GM21526 (cell line): ENCODE results near the gene PLXNA4.

ENCODE experiments used
- ATAC-seq: cut with Tn5 transposase; IDR thresholded peaks from one replicate; pipeline ENCODE4 v1.9.1; 2021; ENCODE audit warnings: moderate library complexity; ENCODE audit not compliant: unreplicated experiment, low FRiP score

PLXNA4 gene

DNA sequence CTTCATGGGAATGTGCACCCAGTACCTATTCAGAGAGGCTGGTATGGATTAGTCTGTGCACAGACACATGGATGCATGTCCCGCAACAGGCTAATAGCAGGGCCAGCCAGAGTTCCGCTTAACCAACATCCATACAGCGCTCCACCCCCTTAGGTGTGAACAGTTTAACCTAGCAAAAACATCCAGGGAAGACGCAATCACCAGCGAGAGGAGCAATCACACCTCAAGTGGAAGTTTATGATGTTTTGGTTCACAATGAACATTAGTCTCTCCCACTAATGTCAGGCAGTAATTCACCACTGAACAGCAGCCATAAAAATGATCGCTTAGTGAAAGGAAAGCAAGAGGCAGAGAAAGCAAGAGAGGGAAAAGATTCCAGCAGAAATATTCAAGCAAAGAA is 91.1 kb downstream of the PLXNA4 start:
- ATAC-seq: no peak

GRCh38 chr7:132482866-132483265 is 93.4 kb downstream of the PLXNA4 start:
- no peak for ATAC-seq

DNA sequence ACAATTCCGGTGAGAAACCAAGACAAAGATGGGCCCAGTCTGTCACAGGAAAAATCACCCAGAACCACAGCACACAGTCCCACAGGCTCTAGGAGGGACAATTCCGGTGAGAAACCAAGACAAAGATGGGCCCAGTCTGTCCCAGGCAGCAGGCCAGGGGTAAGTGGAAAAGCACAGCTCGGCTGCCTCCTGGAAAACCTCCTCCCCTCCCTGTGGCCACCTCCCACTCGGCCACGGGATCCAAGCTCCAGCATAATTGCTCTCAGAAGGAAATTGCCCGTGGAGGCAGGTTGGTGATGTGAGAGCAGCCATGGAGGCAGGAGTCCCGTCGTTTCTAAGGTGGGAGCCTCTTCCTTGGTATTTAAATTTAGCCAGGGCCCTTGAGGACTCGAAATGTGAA is 95.7 kb downstream of the PLXNA4 start:
- no peak for ATAC-seq

DNA sequence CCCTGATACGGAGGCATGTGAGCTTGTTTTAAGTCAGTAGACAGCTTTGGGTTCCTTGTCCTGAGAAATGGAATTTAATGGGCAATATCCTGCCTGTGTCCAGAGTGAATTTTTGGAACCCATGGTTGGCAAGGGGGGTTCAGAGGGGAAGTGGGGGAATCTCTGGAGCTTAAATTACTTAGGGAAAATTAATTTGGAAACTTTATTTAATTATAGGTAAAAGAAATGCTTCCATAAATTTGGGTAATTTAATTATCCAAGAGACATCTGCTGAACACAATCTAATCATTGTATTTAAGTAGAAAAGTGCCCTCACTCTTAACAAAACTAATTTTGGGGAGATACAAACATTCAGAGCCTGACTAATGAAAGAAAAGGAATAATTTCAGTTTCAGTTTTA is 99.7 kb downstream of the PLXNA4 start:
- ATAC-seq: no peak

DNA sequence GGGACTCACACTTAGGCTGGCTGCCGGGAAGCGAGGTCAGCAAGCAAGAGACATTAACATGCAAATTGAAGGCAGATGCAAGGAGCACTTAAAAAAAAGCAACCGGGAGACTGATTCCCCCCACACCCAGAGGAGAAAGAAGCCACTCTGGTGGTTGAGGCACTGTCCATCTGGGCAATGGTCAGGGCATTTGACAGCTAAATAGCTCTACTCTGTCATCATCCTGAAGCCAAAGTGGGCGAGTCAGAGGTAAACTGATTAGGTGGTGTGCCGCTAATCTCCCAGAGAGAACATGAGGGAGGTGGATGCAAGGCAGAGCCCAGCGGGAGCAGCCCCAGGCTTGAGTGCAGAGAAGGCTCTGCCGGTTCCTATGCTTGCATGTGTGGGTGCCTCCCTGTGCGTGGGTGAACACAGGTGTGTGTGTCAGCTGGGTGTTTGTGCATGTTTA is 100.6 kb downstream of the PLXNA4 start:
- ATAC-seq: no peak

GRCh38 chr7:132475037-132475668 is 101.1 kb downstream of the PLXNA4 start:
- no peak for ATAC-seq

DNA sequence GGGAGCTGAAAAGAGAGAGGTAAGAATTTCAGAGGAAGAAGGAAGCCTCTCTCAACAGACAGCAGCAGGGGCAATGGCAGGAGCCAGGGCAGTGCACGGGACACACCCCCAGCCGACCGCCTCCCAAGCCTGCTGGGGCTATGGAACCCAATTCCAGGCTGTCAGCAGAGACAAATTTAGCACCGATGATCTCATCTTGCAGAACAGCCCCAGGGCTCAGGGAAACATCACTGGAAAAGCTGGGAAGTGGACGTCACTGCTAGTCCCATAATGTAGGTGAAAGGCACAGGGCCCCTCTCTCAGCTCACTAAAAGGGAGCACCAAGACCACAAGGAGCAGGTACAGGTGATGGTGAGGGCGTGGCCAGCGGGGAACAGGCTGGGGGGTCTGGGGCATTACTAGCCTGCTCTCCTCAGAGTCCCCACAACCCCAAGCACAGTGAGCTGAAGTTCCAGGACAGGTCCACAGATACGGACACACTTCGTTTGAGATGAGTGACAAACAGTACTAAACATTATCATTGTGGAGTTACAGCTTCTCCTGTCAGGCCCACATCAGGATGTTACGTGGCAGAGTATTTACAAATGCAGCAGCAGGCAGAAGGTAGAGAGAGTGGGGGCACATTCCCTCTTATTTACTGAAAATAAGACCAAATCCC is 103.7 kb downstream of the PLXNA4 start:
- no peak for ATAC-seq

DNA sequence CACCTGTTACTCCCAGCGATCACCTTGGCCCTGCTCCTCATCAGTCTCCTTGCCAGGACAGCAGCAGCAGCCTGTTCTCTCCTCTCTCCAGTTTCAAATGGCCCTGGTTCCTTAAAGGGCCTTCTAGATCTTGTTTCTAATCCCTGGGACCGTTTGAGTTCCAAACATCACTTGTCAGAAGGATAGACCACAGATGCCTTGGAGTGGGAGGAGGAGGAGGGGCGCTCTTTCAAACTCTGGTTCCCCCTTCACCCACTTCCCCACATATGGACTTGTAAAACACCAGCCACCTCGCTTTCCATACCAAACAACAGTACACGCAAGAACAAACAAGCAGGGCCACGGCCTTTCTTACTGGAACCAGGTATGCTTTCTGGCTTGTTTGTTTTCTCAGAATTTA is 104.8 kb downstream of the PLXNA4 start:
- ATAC-seq: no peak

GRCh38 chr7:132469681-132470080 is 106.6 kb downstream of the PLXNA4 start:
- ATAC-seq: no peak

DNA sequence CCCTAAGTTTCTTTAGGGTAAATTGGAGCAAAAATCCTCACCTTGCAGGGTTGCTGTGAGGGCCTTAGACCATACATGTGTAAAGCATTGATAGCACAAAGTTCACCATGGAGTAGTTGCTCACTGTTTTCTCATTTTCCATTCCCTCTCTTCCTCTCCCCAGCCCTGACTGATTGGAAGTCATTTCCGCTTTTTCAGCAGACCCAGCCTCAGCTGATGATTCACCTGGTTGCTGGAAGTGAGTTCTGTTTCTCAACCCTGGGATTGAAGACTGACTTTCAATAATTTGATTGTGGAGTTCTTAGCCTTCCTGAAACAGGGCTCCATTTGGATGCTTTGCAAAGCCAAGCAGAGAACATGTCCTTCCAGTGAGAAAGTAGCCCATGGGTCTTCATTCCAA is 107.0 kb downstream of the PLXNA4 start:
- no peak for ATAC-seq

- ATAC-seq: no peak
Measured at GRCh38 chr7:132466367-132466766, 109.9 kb downstream of the PLXNA4 start.

DNA sequence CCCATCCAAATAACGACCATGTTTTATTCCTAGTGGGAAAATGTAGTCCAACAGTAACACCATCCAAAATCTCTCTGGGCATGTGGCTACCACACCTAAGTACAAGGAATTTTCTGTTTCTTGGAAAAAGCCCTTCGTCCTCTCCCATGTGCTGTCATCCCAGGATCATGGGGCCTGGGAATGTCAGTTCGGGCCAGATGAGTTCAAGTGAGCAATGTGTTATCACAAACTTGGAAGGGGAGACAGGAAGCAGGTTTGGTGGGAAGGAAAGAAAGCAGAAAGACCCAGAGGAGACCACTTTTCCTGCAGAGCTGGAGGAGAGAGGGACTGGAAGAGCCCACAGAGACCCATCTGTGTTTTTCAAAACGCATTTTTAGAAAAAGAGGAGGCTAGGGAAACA is 110.8 kb downstream of the PLXNA4 start:
- no peak for ATAC-seq

DNA sequence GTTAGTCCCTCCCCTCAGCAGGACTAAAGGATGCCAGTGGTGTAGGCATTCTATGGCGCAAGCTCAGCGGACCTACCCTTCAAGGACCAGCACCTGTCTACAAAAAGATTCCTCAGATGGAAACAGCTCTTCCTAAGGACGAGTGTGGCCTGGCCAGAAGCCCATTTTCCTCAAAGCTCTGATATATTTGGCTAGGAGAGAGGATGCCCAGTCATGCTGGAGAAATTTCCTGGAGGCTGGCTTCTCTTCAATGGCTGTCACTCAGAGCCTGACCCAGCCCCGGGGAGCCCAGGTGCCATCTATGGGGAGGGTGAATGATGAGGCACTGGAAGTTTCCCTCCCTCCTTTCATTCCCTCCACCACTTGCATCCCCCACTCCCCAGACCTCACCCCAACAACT is 111.5 kb downstream of the PLXNA4 start:
- no peak for ATAC-seq

DNA sequence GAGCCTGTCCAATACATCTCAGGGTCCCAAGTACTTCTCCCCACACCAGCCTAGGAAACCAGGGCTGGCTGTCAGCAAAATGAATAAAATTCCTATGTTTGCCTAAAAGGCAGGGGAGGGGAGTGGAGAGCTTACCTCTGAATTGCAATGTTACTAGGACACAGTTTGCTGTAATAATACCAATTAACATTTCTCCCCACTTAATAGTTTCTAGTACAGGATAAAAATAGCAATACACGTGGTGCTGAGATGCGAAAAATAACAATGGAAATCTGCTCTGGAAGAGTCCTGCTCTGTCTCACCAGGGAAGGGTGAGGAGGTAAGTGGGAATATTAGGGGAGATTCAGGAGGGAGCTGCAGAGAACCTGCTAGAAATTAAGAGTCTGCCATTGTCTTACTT is 112.3 kb downstream of the PLXNA4 start:
- no peak for ATAC-seq

GRCh38 chr7:132462478-132462877 is 113.8 kb downstream of the PLXNA4 start:
- ATAC-seq: no peak

DNA sequence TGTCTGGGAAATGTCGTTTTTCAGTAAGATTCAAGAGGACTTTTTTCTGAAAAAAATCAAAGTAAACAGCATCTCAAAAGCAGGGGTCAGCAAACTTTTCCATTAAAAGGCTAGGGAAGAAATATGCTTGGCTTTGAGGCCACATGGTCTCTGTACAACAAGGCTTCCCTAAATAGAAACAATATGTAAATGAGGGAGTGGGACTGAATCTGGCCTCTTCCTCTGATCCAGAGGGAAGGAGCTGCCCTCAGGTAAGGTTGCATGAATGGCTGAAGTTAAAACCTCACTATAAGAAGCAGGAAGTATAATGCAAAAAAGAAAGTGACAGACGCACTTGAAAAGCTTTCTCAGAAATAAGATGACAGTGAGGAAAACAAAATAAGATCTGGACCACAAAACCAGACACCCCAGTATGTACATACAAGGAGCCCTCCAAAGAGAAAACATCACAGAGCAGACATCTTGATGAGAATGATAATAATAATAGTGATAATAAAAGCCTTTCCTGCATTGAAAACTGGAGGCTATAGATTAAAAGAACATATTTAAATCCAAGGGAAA is 115.2 kb downstream of the PLXNA4 start:
- no peak for ATAC-seq

- ATAC-seq: no peak
Measured at GRCh38 chr7:132458729-132459128, 117.5 kb downstream of the PLXNA4 start.

DNA sequence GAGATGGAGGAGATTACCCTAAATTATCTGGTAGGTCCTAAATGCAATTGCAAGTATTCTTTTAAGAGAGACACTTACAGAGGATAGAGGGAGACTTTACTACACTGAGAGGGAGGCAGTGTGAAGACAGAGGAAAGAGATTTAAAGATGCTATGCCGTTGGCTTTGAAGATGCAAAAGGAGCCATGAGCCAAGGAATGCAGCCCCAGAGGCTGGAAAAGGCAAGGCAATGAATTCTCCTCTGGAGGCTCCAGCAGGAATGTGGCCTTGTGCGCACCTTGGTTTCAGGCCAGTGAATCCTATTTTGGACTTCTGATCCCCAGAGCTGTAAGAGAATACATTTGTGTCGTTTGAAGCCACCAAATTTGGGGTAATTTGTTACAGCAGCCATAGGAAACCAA is 118.6 kb downstream of the PLXNA4 start:
- ATAC-seq: no peak

- no peak for ATAC-seq
Measured at GRCh38 chr7:132456418-132456817, 119.9 kb downstream of the PLXNA4 start.

DNA sequence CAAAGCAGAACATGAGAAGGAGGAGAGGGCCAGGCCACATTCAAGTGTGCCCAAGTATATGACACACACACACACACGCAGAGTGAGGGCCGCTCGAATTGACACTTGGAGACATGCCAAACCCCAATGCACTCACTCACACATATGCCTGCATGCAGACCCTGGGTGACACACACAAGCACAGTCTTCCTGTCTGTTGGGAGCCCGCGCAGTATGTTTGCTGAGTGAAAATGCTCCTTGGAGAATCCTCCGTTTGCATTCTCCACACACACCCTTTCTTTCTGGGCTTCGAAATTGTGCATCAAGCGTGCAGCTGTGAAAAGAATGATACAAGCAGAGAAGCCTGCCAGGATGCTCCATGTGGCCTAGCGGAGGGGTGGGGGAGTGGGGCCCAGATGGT is 120.9 kb downstream of the PLXNA4 start:
- no peak for ATAC-seq

DNA sequence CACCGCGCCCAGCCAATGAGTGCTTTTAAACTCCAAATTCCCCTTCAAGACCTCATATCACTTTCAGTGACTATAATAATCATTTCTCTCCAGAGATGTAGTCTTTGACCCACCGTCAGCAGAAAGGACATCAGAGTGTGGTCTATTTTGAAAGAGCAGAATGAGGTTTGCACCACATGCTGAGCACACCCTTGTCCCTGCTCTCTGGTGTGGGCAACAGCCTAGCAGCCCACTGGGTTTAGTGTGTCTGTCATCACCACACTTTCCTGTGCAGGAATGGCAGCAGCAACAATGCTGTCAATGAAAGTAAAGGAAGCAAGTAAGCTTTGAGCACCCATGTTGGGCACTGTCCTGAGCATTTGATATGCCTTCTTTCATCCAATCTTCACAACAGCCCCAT is 122.4 kb downstream of the PLXNA4 start:
- ATAC-seq: no peak

- ATAC-seq: no peak
Measured at GRCh38 chr7:132451161-132451560, 125.1 kb downstream of the PLXNA4 start.
